IMR-90 (cell line): ENCODE data around the gene ZNF507. TPM values are rescaled to one million over a fixed set of nuclear protein-coding genes. Genes with fewer than 3 reads are reported as not detected.

ENCODE experiments used
- ATAC-seq: fragments of 200-7000 bp; cut with Tn5 transposase; 2 replicates; pipeline ENCODE4 v1.9.1; 2020; ENCODE audit warnings: low read depth, mild to moderate bottlenecking, moderate library complexity
- BruUV-seq: library from RNA; stranded (reverse); fragments of 400-500 nt; replicated peaks from 2 replicates; lab custom pipeline; 2021; lab: Mats Ljungman, UMichigan
- CTCF ChIA-PET: fragments of 300-600 bp; formaldehyde crosslinking; extraction: SDS; loops from one replicate; lab custom pipeline; 2021; ENCODE audit warnings: antibody characterized with exemption; lab: Yijun Ruan, JAX
- POLR2A ChIA-PET: fragments of 300-600 bp; sonication (Branson Sonifier 250); formaldehyde crosslinking; loops from one replicate; lab custom pipeline; 2022; ENCODE audit warnings: antibody characterized with exemption; ENCODE audit not compliant: unreplicated experiment; lab: Charles Lee
- DNase-seq: peaks from one replicate; pipeline ENCODE4 v3.0.0; 2013
- H2AFZ ChIP-seq: replicated peaks from 2 replicates; pipeline ENCODE3; 2013; ENCODE audit warnings: low read length, mild to moderate bottlenecking; ENCODE audit not compliant: poor library complexity
- H2AK5ac ChIP-seq: 2 replicates; pipeline ENCODE4 v1.6.1; 2013; ENCODE audit warnings: low read depth, low read length, inconsistent platforms
- H2AK9ac ChIP-seq: replicated peaks from 2 replicates; pipeline ENCODE3; 2013; ENCODE audit warnings: mild to moderate bottlenecking, low read depth, low read length, moderate library complexity; ENCODE audit not compliant: poor library complexity
- H2BK120ac ChIP-seq: 2 replicates; pipeline ENCODE4 v1.6.1; 2013; ENCODE audit warnings: low read depth, low read length, inconsistent platforms
- H2BK15ac ChIP-seq: 3 replicates; pipeline ENCODE4 v1.6.1; 2013; ENCODE audit warnings: low read depth, low read length, inconsistent platforms
- H2BK20ac ChIP-seq: 2 replicates; pipeline ENCODE4 v1.6.1; 2013; ENCODE audit warnings: low read depth, mild to moderate bottlenecking, inconsistent platforms, low read length, moderate library complexity
- H2BK5ac ChIP-seq: 2 replicates; pipeline ENCODE4 v1.6.1; 2013; ENCODE audit warnings: mild to moderate bottlenecking, low read depth, low read length, inconsistent platforms; ENCODE audit not compliant: poor library complexity, severe bottlenecking
- H3K14ac ChIP-seq: replicated peaks from 2 replicates; pipeline ENCODE4 v1.6.1; 2013; ENCODE audit warnings: low read depth, low read length, inconsistent platforms
- H3K18ac ChIP-seq: 2 replicates; pipeline ENCODE4 v1.6.1; 2013; ENCODE audit warnings: low read depth, low read length, control low read depth
- H3K23ac ChIP-seq: 2 replicates; pipeline ENCODE4 v1.6.1; 2013; ENCODE audit warnings: low read depth, low read length, inconsistent platforms
- H3K27ac ChIP-seq: 2 replicates; pipeline ENCODE4 v1.5.1; 2013; ENCODE audit warnings: mild to moderate bottlenecking, control low read depth, low read length; ENCODE audit not compliant: insufficient read depth
- H3K27me3 ChIP-seq: 2 replicates; pipeline ENCODE4 v1.6.1; 2013; ENCODE audit warnings: low read length; ENCODE audit not compliant: control insufficient read depth, insufficient read depth
- H3K36me3 ChIP-seq: 2 replicates; pipeline ENCODE4 v1.6.1; 2013; ENCODE audit warnings: low read length, mixed read lengths; ENCODE audit not compliant: control insufficient read depth, insufficient read depth
- H3K4ac ChIP-seq: 2 replicates; pipeline ENCODE4 v1.6.1; 2013; ENCODE audit warnings: low read depth, low read length, inconsistent platforms
- H3K4me1 ChIP-seq: 2 replicates; pipeline ENCODE4 v1.6.1; 2013; ENCODE audit warnings: low read length, mixed read lengths; ENCODE audit not compliant: control insufficient read depth, insufficient read depth
- H3K4me2 ChIP-seq: 2 replicates; pipeline ENCODE4 v1.6.1; 2013; ENCODE audit warnings: low read depth, mild to moderate bottlenecking, control low read depth, low read length, moderate library complexity
- H3K4me3 ChIP-seq: 2 replicates; pipeline ENCODE4 v1.5.1; 2013; ENCODE audit warnings: low read depth, mild to moderate bottlenecking, control low read depth, low read length, moderate library complexity; ENCODE audit not compliant: insufficient read depth
- H3K56ac ChIP-seq: 2 replicates; pipeline ENCODE4 v1.6.1; 2013; ENCODE audit warnings: low read length, inconsistent platforms; ENCODE audit not compliant: insufficient read depth; ENCODE audit errors: extremely low read depth
- H3K79me1 ChIP-seq, 2 experiments: 2 replicates each; pipeline ENCODE4 v1.6.1; 2013; ENCODE audit warnings: low read length in 2 of 2, inconsistent platforms in 1 of 2, low read depth in 1 of 2
- H3K9ac ChIP-seq: 2 replicates; pipeline ENCODE4 v1.6.1; 2013; ENCODE audit warnings: low read depth, low read length, control low read depth
- H3K9me1 ChIP-seq: 2 replicates; pipeline ENCODE4 v1.6.1; 2013; ENCODE audit warnings: low read length, inconsistent platforms; ENCODE audit not compliant: insufficient read depth
- H3K9me3 ChIP-seq: 2 replicates; pipeline ENCODE4 v1.6.1; 2013; ENCODE audit warnings: low read length; ENCODE audit not compliant: control insufficient read depth, insufficient read depth
- H4K20me1 ChIP-seq: 2 replicates; pipeline ENCODE4 v1.6.1; 2013; ENCODE audit warnings: low read length, inconsistent platforms; ENCODE audit not compliant: insufficient read depth
- H4K5ac ChIP-seq: 2 replicates; pipeline ENCODE4 v1.6.1; 2013; ENCODE audit warnings: mild to moderate bottlenecking, low read depth, low read length, control low read depth
- H4K8ac ChIP-seq, 2 experiments: 2 replicates each; pipeline ENCODE4 v1.6.1; 2013; ENCODE audit warnings: low read depth in 2 of 2, low read length in 2 of 2, control low read depth in 1 of 2, inconsistent platforms in 1 of 2
- H4K91ac ChIP-seq: 2 replicates; pipeline ENCODE4 v1.6.1; 2013; ENCODE audit warnings: low read depth, low read length, inconsistent platforms; ENCODE audit not compliant: insufficient read depth
- BHLHE40 ChIP-seq: fragments of 150-350 bp; IDR thresholded peaks from 2 replicates; pipeline ENCODE4 v1.6.1; 2016; ENCODE audit warnings: mild to moderate bottlenecking, low read depth, low read length
- CHD1 ChIP-seq: IDR thresholded peaks from 2 replicates; pipeline ENCODE4 v1.6.1; 2012; ENCODE audit warnings: low read depth, low read length, improper control_type of control experiment
- ELK1 ChIP-seq: fragments of 150-350 bp; IDR thresholded peaks from 2 replicates; pipeline ENCODE4 v1.6.1; 2016; ENCODE audit warnings: low read depth, mild to moderate bottlenecking, low read length, moderate library complexity, borderline replicate concordance
- FOS ChIP-seq: fragments of 150-350 bp; IDR thresholded peaks from 2 replicates; pipeline ENCODE4 v1.6.1; 2016; ENCODE audit warnings: low read depth, low read length
- MAFK ChIP-seq: IDR thresholded peaks from 2 replicates; pipeline ENCODE4 v1.6.1; 2012; ENCODE audit warnings: low read depth, low read length, improper control_type of control experiment
- MAZ ChIP-seq: IDR thresholded peaks from 2 replicates; pipeline ENCODE4 v1.6.1; 2012; ENCODE audit warnings: low read depth, mild to moderate bottlenecking, low read length, improper control_type of control experiment, moderate library complexity, borderline replicate concordance
- POLR2A ChIP-seq: IDR thresholded peaks from 2 replicates; pipeline ENCODE4 v1.6.1; 2012; ENCODE audit warnings: mild to moderate bottlenecking, low read depth, low read length
- RFX5 ChIP-seq: IDR thresholded peaks from 2 replicates; pipeline ENCODE4 v1.8.0; 2012; ENCODE audit warnings: low read depth, mild to moderate bottlenecking, low read length, moderate library complexity
- USF2 ChIP-seq: fragments of 150-350 bp; IDR thresholded peaks from 2 replicates; pipeline ENCODE4 v1.6.1; 2017; ENCODE audit warnings: mild to moderate bottlenecking, antibody characterized with exemption, low read length, low read depth
- WGBS, 2 experiments: methylation state at CpG; one replicate each; pipeline versions ENCODE4 v1.1.5 to v1.1.7; 2013; ENCODE audit warnings: missing lambda C conversion rate in 2 of 2; ENCODE audit not compliant: insufficient read length in 1 of 2; ENCODE audit errors: extremely low coverage in 2 of 2; 5-methylcytosine and 5-hydroxymethylcytosine counted together
- dilution Hi-C: fragments of 300-500 bp; cut with HindIII; formaldehyde crosslinking; loops from one replicate; pipeline ENCODE4 v1.14.3; 2018; ENCODE audit warnings: low sequenced_read_pairs; ENCODE audit not compliant: unreplicated experiment
- in situ Hi-C: fragments of 300-500 bp; cut with MboI; formaldehyde crosslinking; loops from 3 replicates; pipeline ENCODE4 v1.14.3; 2019; ENCODE audit warnings: low sequenced_read_pairs, inconsistent platforms, mixed read lengths
- intact Hi-C: fragments of 100-400 bp; cut with micrococcal nuclease; formaldehyde crosslinking; loops from 2 replicates; pipeline ENCODE4 v1.10.0; 2022
- polyA plus RNA-seq, 3 experiments: library from polyadenylated mRNA; depleted of rRNA; stranded (reverse); fragments of >200 nt; gene quantifications; 2 replicates each; pipeline ENCODE4 v1.2.3, GENCODE V29; 2012; ENCODE audit warnings: low replicate concordance in 1 of 3
- total RNA-seq: library from RNA; depleted of rRNA; stranded (reverse); fragments of >200 nt; gene quantifications from 2 replicates; pipeline ENCODE4 v1.2.3, GENCODE V29; 2012

Gene ZNF507
- total and polyA plus RNA-seq, 2 of the 4 experiments (the other 2 are of a cell fraction), result 9.6 to 19.9 TPM

GRCh38 chr19:32303193-32303592, 42.2 kb upstream of the ZNF507 start (continued):
- TF ChIP-seq USF2, result no peak
- no peak for TF ChIP-seq BHLHE40
- TF ChIP-seq RFX5, result no peak
- TF ChIP-seq POLR2A, result no peak

GRCh38 chr19:32307591-32307990, 37.8 kb upstream of the ZNF507 start:
- Histone ChIP-seq H3K4me1 (no peaks in the 10 kb centered on the region), H4K8ac (no peak overlapping the region), H3K56ac (no peak overlapping the region), H4K20me1 (no peaks in the 10 kb centered on the region), H2AFZ (no peak overlapping the region), H3K9me1 (no peaks in the 10 kb centered on the region), H3K27me3 (peaks cover 5% of the 10 kb centered on the region), H3K18ac (no peak overlapping the region), H2AK9ac (no peak overlapping the region), H3K4ac (no peak overlapping the region), H3K36me3 (no peaks in the 10 kb centered on the region), H3K9me3 (no peaks in the 10 kb centered on the region), H3K79me1 (no peaks in the 10 kb centered on the region), H3K4me2 (no peak overlapping the region), H2AK5ac (no peak overlapping the region), H3K14ac (no peak overlapping the region), H4K5ac (no peak overlapping the region), H3K23ac (no peak overlapping the region), H2BK20ac (no peak overlapping the region), H2BK15ac (no peak overlapping the region), H2BK120ac (no peak overlapping the region), H4K91ac (no peak overlapping the region), H2BK5ac (no peak overlapping the region), H3K9ac (no peak overlapping the region), H3K4me3 (no peak overlapping the region), H3K27ac (no peak overlapping the region)
- DNase-seq, result no peak
- no CpG with 5 or more reads among the region's 5 CpGs for WGBS, 2 experiments
- ChIA-PET CTCF (interaction anchor here (0.6 kb wide), 1 partner anchor 67 kb away, joined by 3 read pairs; no protein-coding TSS in a partner anchor), POLR2A (no interaction called here)
- BruUV-seq, result no TSS peak
- dilution Hi-C loops (no loop called here), in situ Hi-C loops (no loop called here), intact Hi-C loops (no loop called here)
- no peak for ATAC-seq
- no peak for TF ChIP-seq RFX5
- TF ChIP-seq USF2, result no peak
- TF ChIP-seq FOS, result no peak
- TF ChIP-seq BHLHE40, result no peak
- TF ChIP-seq ELK1, result no peak
- no peak for TF ChIP-seq CHD1
- TF ChIP-seq POLR2A, result no peak
- TF ChIP-seq MAFK, result no peak
- TF ChIP-seq MAZ, result no peak
